ENCODE data around the gene VASP. TPM values are rescaled to one million over a fixed set of nuclear protein-coding genes. Genes with fewer than 3 reads are reported as not detected.
A peak's percentile ranks its signal among the peaks of the same experiment; 100 is the strongest.

The VASP gene
- total RNA-seq, 4 donors from 2014 or later = 81.7 to 123 (median 112) TPM

- H3K27me3 ChIP-seq = no peaks in the 10 kb centered on the region
- H3K4me3 ChIP-seq = no peak overlapping the region
- DNase-seq = no peak
- TF ChIP-seq CTCF (IDR thresholded peaks at IDR 0.05) = no peak
- TF ChIP-seq POLR2A (IDR thresholded peaks at IDR 0.05) = no peak
- H3K27ac ChIP-seq = no peak overlapping the region
- no peaks in the 10 kb centered on the region for H3K36me3 ChIP-seq
- H3K9me3 ChIP-seq = no peaks in the 10 kb centered on the region
- H3K4me1 ChIP-seq = peaks cover 0 to 39% (median 5%) of the 10 kb centered on the region in 4 donors
Observed at GRCh38 chr19:45560038-45560437, 52.8 kb downstream of the VASP start.

GRCh38 chr19:45560686-45561085, 53.4 kb downstream of the VASP start:
- H3K36me3 ChIP-seq = no peaks in the 10 kb centered on the region
- H3K9me3 ChIP-seq = no peaks in the 10 kb centered on the region
- DNase-seq = no peak

GRCh38 chr19:45564131-45564780, 57.0 kb downstream of the VASP start:
- Histone ChIP-seq H3K27ac (peak overlapping the region in 2 of 4 donors; percentile 66 to 82), H3K4me1 (peaks cover 0 to 38% (median 10%) of the 10 kb centered on the region in 4 donors), H3K36me3 (no peaks in the 10 kb centered on the region), H3K27me3 (no peaks in the 10 kb centered on the region), H3K9me3 (no peaks in the 10 kb centered on the region), H3K4me3 (no peak overlapping the region)
- DNase-seq = peak in 2 of 3 donors; percentile 67 to 73
- no peak for TF ChIP-seq CTCF (IDR thresholded peaks at IDR 0.05)
- TF ChIP-seq POLR2A (IDR thresholded peaks at IDR 0.05) = no peak

More at GRCh38 chr19:45560686-45561085, 53.4 kb downstream of the VASP start:
- H3K4me3 ChIP-seq = no peak overlapping the region
- peak overlapping the region in 1 of 4 donors; percentile 82 for H3K27ac ChIP-seq
- peaks cover 0 to 43% (median 5%) of the 10 kb centered on the region in 4 donors for H3K4me1 ChIP-seq
- TF ChIP-seq CTCF (IDR thresholded peaks at IDR 0.05) (no peak), POLR2A (IDR thresholded peaks at IDR 0.05) (no peak)
- no peaks in the 10 kb centered on the region for H3K27me3 ChIP-seq

GRCh38 chr19:45567609-45568008, 60.3 kb downstream of the VASP start:
- Histone ChIP-seq H3K9me3 (no peaks in the 10 kb centered on the region), H3K27ac (peak overlapping the region in 1 of 4 donors; percentile 93), H3K4me1 (peaks cover 0 to 25% (median 13%) of the 10 kb centered on the region in 4 donors), H3K36me3 (no peaks in the 10 kb centered on the region), H3K4me3 (no peak overlapping the region), H3K27me3 (no peaks in the 10 kb centered on the region)
- TF ChIP-seq CTCF (IDR thresholded peaks at IDR 0.05) = no peak
- TF ChIP-seq POLR2A (IDR thresholded peaks at IDR 0.05) = no peak
- DNase-seq = no peak

- H3K9me3 ChIP-seq = no peaks in the 10 kb centered on the region
- no peaks in the 10 kb centered on the region for H3K27me3 ChIP-seq
- no peaks in the 10 kb centered on the region for H3K36me3 ChIP-seq
- TF ChIP-seq CTCF (IDR thresholded peaks at IDR 0.05) (no peak), POLR2A (IDR thresholded peaks at IDR 0.05) (no peak)
- H3K4me3 ChIP-seq = no peak overlapping the region
- H3K4me1 ChIP-seq = peaks cover 0 to 21% (median 11%) of the 10 kb centered on the region in 4 donors
- DNase-seq = peak in 1 of 3 donors; percentile 57
- peak overlapping the region in 3 of 4 donors; percentile 17 to 93 (median 57) for H3K27ac ChIP-seq
Observed at GRCh38 chr19:45568732-45569131, 61.5 kb downstream of the VASP start.
